ENCODE results near the gene SEMA4G.

SEMA4G gene

GRCh38 chr10:101007915-101008822 lies 38.9 kb downstream of the SEMA4G start:
- no peak for DNase-seq (ENCODE audit: low spot score)

GRCh38 chr10:101008823-101009423 lies 39.6 kb downstream of the SEMA4G start:
- peak; percentile 96 for DNase-seq (ENCODE audit: low spot score)

- no peak for DNase-seq (ENCODE audit: low spot score)
Observed at GRCh38 chr10:101010329-101010728, 41.0 kb downstream of the SEMA4G start.

GRCh38 chr10:101011517-101012423 lies 42.5 kb downstream of the SEMA4G start:
- DNase-seq (ENCODE audit: low spot score) = peak; percentile 57

- DNase-seq (ENCODE audit: low spot score) = peak; percentile 96
Observed at GRCh38 chr10:101012525-101013364, 43.4 kb downstream of the SEMA4G start.

- no peak for DNase-seq (ENCODE audit: low spot score)
Observed at GRCh38 chr10:101013365-101013825, 44.1 kb downstream of the SEMA4G start.

- DNase-seq (ENCODE audit: low spot score) = peak; percentile 57
Observed at GRCh38 chr10:101014230-101014884, 45.1 kb downstream of the SEMA4G start.

GRCh38 chr10:101014966-101015581 lies 45.8 kb downstream of the SEMA4G start:
- peak; percentile 36 for DNase-seq (ENCODE audit: low spot score)

GRCh38 chr10:101015582-101015973 lies 46.3 kb downstream of the SEMA4G start:
- no peak for DNase-seq (ENCODE audit: low spot score)

- no peak for DNase-seq (ENCODE audit: low spot score)
Observed at GRCh38 chr10:101016814-101017213, 47.5 kb downstream of the SEMA4G start.

- DNase-seq (ENCODE audit: low spot score) = no peak
Observed at GRCh38 chr10:101018118-101018599, 48.9 kb downstream of the SEMA4G start.

GRCh38 chr10:101018600-101019439 lies 49.5 kb downstream of the SEMA4G start:
- peak; percentile 78 for DNase-seq (ENCODE audit: low spot score)
